ENCODE data around the gene MCL1.
A peak's percentile ranks its signal among the peaks of the same experiment; 100 is the strongest.
"Not testable (repeated sequence)": the region's sequence is repeated elsewhere in the genome, so short reads cannot be mapped to it uniquely, and the experiment has no call there.

The MCL1 gene

DNA sequence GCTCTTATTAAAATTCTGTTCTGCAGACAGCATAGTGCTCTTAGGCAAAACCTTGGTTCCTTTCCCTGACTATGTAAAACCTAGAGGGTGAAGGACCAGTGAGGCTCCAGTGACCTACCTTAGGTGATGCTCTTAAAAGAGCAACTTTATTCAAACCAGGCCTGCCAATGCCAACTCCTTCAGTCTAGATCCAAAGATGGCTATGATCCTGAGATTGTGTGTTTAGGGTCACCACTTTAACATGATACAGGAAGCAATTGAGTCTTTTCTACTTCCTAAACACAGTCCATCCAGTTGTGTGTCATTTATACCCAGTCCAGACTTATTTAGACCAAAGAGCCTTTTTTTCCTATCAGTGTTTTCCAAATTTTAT is 10.8 kb downstream of the MCL1 start:
- DNase-seq (ENCODE audit: low read depth) = no peak

GRCh38 chr1:150567717-150568593 is 11.5 kb downstream of the MCL1 start:
- no peak for DNase-seq (ENCODE audit: low read depth)

- no peak for DNase-seq (ENCODE audit: low read depth)
Measured at GRCh38 chr1:150567341-150567716, 12.1 kb downstream of the MCL1 start.

DNA sequence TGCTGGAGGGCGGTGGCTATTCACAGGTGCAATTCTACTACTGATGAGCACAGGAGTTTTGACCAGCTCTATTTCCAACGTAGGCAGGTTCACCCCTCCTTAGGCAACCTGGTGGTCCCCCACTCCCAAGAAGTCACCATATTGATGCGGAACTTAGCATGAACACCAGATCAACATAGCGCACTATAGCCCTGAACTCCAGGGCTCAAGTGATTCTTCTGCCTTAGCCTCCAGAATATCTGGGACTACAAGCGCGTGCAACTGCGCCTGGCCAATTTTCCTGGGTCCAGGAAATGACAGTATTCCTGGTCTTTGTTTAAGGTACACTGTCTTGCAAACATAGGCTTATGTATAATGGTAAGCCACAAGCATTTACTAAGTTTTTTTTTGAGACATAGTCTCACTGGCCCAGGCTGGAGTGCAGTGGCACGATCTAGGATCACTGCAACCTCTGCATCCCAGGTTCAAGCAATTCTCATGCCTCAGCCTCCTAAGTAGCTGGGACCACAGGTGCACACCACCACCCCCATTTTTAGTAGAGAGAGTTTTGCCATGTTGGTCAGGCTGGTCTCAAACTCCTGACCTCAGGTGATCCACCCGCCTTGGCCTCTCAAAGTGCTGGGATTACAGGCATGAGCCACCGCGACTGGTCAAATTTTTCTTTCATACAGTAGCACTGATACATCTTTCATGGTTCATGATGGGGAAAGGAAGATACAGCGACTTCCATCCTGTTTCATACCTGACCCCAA is 12.6 kb downstream of the MCL1 start:
- no peak for DNase-seq (ENCODE audit: low read depth)

GRCh38 chr1:150565240-150565991 is 14.0 kb downstream of the MCL1 start:
- not testable (repeated sequence) for DNase-seq (ENCODE audit: low read depth)

- no peak for DNase-seq (ENCODE audit: low read depth)
Measured at GRCh38 chr1:150564051-150564991, 15.1 kb downstream of the MCL1 start.

DNA sequence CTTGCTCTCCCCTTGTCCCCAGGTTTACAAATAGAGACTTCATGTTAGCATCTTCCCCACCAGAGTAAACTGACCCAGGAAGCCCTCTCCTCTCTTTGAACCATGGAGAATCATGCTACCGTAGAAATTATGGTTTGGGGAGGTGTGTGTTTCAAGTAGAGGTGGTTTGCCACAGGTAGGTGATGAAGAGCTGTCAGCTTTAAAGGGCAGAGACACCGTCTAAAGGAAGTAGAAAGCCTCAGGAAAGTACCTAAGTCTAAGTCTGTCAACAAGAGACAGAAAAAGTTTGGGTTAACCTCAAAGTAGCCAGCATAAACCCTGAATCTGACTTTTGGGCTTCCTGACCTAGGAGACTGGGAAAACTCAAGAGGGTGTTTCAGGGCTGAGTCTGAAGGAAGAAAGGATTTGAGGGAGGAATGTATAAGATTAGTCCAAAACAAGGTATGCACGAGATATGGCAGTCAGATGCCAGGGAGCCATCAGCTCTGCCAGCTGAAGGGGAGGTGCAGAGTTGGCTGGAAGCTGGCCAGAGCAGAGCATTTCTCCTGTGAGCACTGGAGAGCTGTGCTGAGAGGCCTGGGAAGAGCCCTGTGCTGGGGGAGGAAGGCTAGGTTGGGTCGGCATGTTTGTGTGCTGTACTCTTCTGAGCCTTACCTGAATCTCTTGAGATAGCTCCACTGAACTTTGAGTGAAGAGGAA is 15.9 kb downstream of the MCL1 start:
- no peak for DNase-seq (ENCODE audit: low read depth)

DNA sequence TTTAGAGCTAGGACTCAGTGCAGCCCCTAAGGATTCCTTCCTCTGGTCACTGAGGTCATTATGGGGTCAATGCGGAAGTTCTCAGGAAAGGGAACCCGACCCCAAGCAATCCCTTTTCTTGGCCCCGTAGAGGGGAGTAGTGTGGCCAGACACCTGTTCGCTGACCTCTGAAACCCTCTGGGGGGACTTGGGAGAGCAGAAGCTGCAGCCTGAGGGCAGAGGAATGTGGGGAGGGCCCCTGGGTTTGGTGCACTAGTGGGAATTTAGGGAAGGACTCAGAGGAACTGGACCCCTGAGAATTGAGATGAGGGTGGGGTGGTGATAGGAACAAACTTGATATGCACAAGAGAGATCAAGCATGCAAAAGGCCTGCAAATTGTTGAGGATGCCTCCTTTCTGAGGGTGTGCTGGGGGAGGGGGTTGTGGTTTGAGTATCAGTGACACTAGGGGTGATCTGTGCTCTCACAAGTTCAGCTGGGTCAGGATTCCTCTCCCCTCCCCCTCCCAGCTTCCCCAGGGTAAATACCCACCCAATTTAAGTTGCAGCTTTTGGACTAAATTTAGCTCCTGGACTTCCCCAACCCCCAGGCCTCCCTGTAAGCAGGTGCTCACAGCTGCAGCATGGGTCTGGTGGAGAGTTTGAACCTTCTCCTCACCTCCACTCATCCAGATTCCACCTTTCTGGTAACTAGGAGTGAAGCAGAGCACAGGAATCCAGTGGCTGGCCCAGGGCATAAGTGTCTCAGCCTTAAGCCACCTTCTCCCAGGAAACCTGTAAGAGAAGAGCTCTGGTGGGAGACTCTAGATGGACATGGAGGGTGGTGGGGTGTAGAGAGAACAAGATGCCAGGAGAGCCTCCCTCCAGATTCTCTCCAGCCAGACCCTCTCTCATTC is 16.7 kb downstream of the MCL1 start:
- peak; percentile 55 for DNase-seq (ENCODE audit: low read depth)

GRCh38 chr1:150561974-150562445 is 17.4 kb downstream of the MCL1 start:
- peak; percentile 83 for DNase-seq (ENCODE audit: low read depth)

DNA sequence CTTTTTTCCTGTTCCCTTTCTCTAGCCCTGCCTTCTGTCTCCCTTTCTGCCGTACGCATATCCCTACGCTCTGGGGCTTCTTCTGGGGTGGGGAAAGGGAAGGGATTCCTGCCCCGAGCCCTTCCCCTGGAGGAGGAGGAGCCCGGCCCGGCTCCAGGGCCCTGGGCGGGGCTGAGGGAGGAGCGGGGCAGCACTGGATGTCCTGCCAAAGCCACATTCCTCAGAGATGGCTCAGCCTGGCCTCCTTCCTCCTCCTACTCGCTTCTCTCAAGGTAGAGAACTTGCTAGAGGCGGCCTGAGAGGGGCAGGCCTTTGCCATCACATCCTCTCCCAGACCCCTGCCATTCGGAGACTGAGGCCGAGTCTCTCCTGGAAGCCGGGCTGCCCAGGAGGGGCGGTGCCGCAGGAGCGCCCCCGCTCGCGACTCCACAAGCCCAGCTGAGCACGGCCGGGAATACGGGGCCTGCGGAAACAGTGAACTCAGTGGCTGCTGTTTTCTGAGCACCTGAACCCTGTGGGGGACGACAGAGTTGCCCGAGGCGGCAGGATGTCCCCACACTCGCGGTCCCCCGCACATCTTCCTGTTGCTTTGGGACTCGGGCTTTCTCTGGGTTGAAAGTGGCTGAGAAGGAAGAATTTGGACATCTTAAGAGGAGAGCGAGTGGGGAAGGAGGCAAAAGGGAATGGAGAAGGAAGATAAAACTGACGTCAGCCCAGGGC is 18.0 kb downstream of the MCL1 start:
- peak; percentile 46 for DNase-seq (ENCODE audit: low read depth)

DNA sequence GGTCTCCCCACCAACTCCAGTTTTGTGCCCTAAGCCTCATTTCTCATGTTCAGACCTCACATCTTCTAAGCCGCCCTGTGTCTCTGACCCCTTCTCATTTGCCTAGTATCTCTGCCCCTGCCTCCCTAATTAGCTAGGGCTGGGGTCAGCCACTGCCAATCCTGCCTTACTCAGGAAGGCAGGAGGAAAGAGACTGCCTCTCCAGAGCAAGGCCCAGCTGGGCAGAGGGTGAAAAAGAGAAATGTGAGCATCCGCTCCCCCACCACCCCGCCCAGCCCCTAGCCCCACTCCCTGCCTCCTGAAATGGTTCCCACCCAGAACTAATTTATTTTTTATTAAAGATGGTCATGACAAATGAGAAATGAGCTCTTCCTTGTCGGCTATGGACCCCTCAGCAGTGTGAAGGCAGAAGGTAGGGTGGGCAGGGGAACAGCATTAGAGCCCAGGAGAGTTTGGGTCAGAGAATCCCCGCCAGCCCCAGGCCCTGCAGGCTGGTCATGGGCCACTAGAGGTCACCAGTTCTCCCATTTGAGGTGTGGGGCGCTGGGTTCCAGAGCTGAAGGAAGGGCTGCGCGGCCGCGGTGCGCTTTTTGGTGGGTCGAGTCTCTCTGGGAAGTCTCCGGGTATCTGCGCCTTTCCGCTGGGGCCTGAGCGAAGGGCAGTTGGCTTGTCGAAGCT is 18.7 kb downstream of the MCL1 start:
- peak; percentile 72 for DNase-seq (ENCODE audit: low read depth)

- DNase-seq (ENCODE audit: low read depth) = peak; percentile 60
Measured at GRCh38 chr1:150560011-150560438, 19.4 kb downstream of the MCL1 start.

DNA sequence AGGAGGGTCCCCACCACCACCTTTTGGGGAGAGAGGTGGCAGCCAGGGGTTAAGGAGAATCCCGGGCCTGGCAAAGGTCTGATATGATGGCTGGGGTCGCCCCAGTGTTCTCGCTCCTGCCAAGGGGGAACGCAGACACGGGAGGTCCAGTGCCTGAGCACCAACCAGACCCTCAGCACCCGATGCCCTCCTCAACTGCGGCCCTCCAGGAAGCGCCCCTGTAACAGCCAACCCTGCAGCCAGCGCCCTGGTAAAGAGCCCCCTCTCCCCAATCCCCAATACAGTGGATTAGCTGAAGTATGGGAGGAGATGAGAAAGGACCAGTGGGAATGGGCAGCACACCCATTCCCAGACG is 19.8 kb downstream of the MCL1 start:
- DNase-seq (ENCODE audit: low read depth) = no peak

DNA sequence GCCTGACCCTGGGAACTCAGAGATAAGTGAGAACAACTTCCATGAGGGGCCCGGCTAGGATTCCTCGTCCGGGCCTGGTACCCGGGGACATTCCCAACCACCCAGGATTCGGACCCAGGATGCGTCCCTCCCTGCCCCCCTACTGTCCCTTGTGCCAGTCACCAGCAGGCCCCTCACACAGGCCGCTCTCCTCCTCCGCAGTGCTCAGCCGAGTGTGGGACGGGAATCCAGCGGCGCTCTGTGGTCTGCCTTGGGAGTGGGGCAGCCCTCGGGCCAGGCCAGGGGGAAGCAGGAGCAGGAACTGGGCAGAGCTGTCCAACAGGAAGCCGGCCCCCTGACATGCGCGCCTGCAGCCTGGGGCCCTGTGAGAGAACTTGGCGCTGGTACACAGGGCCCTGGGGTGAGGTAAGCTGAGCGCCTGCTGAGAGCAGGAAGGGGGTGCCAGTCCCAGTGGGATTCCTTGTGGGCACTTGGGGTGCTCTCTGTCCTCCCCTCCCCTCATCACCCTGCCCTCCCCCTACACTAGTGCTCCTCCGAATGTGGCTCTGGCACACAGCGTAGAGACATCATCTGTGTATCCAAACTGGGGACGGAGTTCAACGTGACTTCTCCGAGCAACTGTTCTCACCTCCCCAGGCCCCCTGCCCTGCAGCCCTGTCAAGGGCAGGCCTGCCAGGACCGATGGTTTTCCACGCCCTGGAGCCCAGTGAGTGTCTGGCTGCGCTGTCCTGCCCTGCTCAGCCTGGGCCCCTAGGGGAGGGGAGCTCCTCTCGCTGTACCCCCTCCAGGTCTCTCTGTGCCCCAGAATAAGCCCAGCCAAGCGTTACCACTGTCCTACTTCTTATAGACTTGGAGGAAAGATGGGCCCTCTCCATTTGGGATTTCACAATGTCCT is 20.4 kb downstream of the MCL1 start:
- no peak for DNase-seq (ENCODE audit: low read depth)

GRCh38 chr1:150558303-150558704 is 21.1 kb downstream of the MCL1 start:
- DNase-seq (ENCODE audit: low read depth) = no peak

DNA sequence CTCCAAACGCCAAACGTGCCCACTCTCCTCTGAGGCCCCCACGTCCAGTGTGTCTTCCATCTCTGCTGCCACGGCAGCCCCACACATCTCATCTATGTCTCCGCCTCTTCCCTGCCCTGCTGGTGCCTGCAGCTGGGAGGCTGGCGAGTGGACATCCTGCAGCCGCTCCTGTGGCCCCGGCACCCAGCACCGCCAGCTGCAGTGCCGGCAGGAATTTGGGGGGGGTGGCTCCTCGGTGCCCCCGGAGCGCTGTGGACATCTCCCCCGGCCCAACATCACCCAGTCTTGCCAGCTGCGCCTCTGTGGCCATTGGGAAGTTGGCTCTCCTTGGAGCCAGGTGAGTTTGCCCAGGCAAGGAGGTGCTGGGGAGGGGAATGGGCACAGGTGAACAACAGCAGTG is 21.6 kb downstream of the MCL1 start:
- no peak for DNase-seq (ENCODE audit: low read depth)

DNA sequence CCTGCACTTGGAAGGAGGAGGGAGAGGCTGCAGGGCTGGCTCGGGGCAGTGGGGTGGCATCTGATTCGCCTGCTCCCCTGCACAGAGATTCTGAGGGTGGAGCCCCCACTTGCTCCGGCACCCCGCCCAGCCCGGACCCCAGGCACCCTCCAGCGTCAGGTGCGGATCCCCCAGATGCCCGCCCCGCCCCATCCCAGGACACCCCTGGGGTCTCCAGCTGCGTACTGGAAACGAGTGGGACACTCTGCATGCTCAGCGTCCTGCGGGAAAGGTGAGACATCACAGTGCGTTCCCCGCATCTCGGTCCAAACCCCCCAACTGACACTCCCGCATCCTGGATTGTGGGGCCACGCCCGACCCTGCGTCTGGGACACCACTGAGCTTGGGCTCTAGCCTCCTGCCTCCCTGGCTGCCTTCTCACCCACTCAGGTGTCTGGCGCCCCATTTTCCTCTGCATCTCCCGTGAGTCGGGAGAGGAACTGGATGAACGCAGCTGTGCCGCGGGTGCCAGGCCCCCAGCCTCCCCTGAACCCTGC is 22.3 kb downstream of the MCL1 start:
- DNase-seq (ENCODE audit: low read depth) = no peak
